GM12878 (cell line): Measurements from ENCODE around the gene HOXD13. TPM values are rescaled to one million over a fixed set of nuclear protein-coding genes. Genes with fewer than 3 reads are reported as not detected.

Experiments used
- KAT2A ChIP-seq: conservative IDR thresholded peaks from 2 replicates; pipeline ENCODE4 v1.6.1; 2011; ENCODE audit warnings: low read depth, low read length; ENCODE audit not compliant: control insufficient read depth
- KDM1A ChIP-seq: fragments of 200-600 bp; sonication (generic); IDR thresholded peaks from 2 replicates; pipeline ENCODE4 v1.6.1; 2016; ENCODE audit warnings: borderline replicate concordance
- MYB ChIP-seq: fragments of 150-350 bp; IDR thresholded peaks from 2 replicates; pipeline ENCODE4 v1.6.1; 2014; ENCODE audit warnings: mild to moderate bottlenecking, low read depth, low read length, borderline replicate concordance
- NRF1 ChIP-seq: conservative IDR thresholded peaks from 2 replicates; pipeline ENCODE4 v1.6.1; 2011; ENCODE audit warnings: mild to moderate bottlenecking, low read depth, low read length, improper control_type of control experiment
- TCF12 ChIP-seq: IDR thresholded peaks from 2 replicates; pipeline ENCODE4 v1.6.1; 2011; ENCODE audit warnings: low read depth, mild to moderate bottlenecking, low read length
- polyA plus RNA-seq, 11 experiments: library from polyadenylated mRNA; depleted of rRNA in 4 of 11; unstranded in 6 of 11; stranded (reverse) in 5 of 11; fragments of >200 nt; fragmentation: Nextera tagmentation in 4 of 11; fragmentation: Illumina TruSeq in 1 of 11; extraction: Ambion mirVana in 4 of 11; extraction: Trizol in 1 of 11; gene quantifications; 1 replicate in 1 of 11; 2 replicates in 10 of 11; pipeline versions ENCODE4 v1.2.1 to v1.2.3, GENCODE V29; 2011 to 2016; ENCODE audit warnings: inconsistent platforms in 2 of 11, missing spikeins in 2 of 11, low read depth in 1 of 11
- total RNA-seq, 4 experiments: library from RNA; depleted of rRNA in 3 of 4; stranded (reverse); fragments of >200 nt in 3 of 4; fragmentation: Illumina TruSeq in 1 of 4; extraction: Trizol in 1 of 4; gene quantifications; 2 replicates each; pipeline versions ENCODE4 v1.2.1 to v1.2.3, GENCODE V29; 2013 to 2021
- TF ChIP-seq, protein P1 (sequence below): IDR thresholded peaks from 2 replicates; pipeline ENCODE4 v1.6.1; 2011; ENCODE audit warnings: borderline replicate concordance, low read depth, mild to moderate bottlenecking, moderate library complexity, low read length; ENCODE audit not compliant: insufficient read depth, poor library complexity, severe bottlenecking
- TF ChIP-seq, protein P2 (sequence below): fragments of 150-350 bp; IDR thresholded peaks from 2 replicates; pipeline ENCODE4 v1.6.1; 2014; ENCODE audit warnings: mild to moderate bottlenecking, low read depth, low read length

The HOXD13 gene
- total and polyA plus RNA-seq, 10 of the 15 experiments (the other 5 are each of a cell fraction or from before 2014, with no cell fraction given), result not detected

DNA sequence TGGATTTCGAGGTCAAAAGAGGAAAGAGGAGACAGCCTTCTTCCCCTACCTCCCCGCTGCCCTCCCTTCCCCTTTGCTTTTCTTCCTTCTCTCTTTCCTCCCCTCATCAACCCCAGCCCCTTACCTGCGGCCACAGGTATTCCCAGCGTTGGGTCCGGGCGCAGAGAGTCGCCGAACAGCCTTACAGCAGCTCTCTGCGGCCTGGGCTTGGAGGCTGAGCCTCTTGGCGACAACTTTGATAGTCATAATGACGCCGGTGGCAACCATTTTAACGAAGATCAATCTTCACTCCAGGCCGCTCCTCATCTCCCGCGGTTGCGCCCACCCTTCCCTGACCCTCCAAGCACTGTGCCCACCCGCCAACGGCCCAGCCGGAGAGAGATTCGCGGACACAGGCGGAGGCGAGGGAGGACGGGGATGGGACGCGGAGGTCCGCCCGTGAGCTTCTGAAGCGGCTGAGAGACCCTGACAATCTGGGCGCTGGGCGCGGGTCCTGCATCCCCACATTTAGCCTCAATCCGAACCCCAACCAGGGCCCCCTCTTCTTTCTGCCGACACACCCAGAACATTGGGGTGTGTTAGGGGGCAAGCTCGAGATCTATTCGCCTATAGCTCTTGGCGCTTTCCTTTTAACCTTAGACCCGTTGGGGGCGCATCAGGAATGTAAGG is 7.3 kb upstream of the HOXD13 start (continued):
- TF ChIP-seq, protein P1, sequence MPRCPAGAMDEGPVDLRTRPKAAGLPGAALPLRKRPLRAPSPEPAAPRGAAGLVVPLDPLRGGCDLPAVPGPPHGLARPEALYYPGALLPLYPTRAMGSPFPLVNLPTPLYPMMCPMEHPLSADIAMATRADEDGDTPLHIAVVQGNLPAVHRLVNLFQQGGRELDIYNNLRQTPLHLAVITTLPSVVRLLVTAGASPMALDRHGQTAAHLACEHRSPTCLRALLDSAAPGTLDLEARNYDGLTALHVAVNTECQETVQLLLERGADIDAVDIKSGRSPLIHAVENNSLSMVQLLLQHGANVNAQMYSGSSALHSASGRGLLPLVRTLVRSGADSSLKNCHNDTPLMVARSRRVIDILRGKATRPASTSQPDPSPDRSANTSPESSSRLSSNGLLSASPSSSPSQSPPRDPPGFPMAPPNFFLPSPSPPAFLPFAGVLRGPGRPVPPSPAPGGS, result no peak
- no peak for TF ChIP-seq TCF12
- TF ChIP-seq KDM1A, result no peak
- no peak for TF ChIP-seq KAT2A
- TF ChIP-seq MYB, result no peak
- TF ChIP-seq, protein P2, sequence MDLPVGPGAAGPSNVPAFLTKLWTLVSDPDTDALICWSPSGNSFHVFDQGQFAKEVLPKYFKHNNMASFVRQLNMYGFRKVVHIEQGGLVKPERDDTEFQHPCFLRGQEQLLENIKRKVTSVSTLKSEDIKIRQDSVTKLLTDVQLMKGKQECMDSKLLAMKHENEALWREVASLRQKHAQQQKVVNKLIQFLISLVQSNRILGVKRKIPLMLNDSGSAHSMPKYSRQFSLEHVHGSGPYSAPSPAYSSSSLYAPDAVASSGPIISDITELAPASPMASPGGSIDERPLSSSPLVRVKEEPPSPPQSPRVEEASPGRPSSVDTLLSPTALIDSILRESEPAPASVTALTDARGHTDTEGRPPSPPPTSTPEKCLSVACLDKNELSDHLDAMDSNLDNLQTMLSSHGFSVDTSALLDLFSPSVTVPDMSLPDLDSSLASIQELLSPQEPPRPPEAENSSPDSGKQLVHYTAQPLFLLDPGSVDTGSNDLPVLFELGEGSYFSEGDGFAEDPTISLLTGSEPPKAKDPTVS, result no peak
- no peak for TF ChIP-seq NRF1
